ENCODE results near the gene CLCNKB.
A peak's percentile ranks its signal among the peaks of the same experiment; 100 is the strongest.
"Not testable (repeated sequence)": the region's sequence is repeated elsewhere in the genome, so short reads cannot be mapped to it uniquely, and the experiment has no call there.

Gene CLCNKB

DNA sequence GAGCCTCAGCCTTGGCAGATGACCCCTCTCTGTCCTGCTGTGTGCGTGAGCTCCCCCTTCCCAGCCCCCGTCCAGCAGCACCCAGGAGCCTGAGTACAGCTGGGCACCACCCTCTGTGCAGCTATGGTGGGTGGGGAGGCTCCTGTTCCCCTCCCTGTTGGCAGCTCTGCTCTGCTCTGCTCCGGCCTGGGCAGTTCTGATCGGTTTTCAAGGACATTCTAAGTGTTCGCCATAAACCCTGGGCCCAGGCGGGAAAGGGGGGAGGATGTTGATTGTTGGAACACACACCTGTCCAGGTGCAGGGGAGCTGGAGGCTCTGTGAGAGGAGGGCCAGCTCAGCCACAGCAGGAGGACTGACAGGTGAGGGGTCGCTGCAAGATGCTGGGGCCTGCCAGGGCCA, at the start of gene CLCNKB:
Gene CLCNKB (plus strand): TSS at position 262 of the 400 bp plus-strand sequence. CDS start 711 bp downstream, outside the sequence.
- intact Hi-C loops (cut with DNase I): no loop called here
- DNase-seq: no peak

- intact Hi-C loops (cut with DNase I): loop anchor here (10.0 kb wide), 2 partner anchors 109 to 199 kb away; no protein-coding TSS in a partner anchor
- no peak for DNase-seq
Observed at GRCh38 chr1:15994081-15994480, 49.5 kb upstream of the CLCNKB start.

DNA sequence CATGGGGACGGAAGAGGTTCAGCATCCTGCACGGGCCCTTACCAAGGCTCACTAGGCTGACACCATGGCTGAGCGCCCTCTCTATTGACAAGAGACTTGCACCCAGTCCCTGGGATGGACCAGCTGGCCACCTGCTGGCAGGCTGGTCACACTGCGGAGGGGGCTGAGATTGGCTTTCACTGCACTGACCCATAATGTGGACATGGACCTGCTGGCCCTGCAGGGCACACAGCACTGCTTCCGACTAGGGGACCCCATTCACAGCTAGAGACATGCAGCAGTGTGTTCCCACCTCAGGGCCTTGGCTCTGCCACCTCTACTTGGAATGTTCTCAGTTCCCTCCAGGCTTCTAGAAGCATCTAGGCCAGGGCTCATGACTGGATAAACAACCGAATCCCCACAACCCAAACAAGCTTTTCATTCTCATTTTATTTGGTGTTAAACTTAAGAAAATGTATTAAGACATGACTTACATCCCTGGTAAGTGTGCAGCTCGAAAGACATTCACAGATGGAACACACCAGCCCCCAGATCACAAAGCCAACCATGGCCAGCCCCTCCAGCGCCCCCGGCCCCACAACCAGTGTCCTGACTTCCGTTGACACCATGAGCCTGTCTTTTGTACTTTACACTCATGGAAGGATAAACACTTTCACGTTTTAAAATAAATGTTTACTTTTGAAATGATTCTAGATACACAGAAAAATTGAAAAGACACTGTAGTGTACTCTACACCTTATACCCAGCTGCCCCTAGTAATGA, 48.8 kb upstream of the CLCNKB start:
- DNase-seq: peak; percentile 44 to 93 (median 80)
- intact Hi-C loops (cut with DNase I): loop anchor here (10.0 kb wide), 2 partner anchors 110 to 200 kb away; no protein-coding TSS in a partner anchor

DNA sequence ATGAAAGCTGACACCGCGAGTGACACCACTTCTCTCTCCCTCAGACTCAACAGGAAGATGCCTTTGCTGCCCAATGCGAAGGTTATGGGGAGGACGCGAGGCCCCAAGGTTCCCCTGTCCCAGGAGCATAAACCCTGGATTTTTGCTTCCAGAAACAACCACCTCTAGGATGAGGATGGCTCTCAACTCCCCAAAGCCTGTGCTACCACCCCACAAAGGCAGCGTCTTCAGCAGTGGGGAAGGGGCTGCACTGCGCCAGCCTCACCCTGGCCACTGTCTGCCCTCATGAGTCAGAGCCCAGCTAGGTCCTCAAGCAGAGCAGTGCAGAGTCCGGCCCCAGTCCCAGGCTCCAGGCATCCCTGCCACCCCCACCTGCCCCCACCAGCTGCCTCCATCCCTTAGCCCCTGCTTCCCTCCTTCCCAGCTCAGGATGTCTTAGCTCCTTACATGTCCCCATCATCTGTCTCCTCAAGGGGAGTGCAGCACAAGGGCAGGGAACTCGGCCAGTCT, 46.5 kb upstream of the CLCNKB start:
- intact Hi-C loops (cut with DNase I): loop anchor here (10.0 kb wide), 2 partner anchors 112 to 202 kb away; no protein-coding TSS in a partner anchor
- DNase-seq: no peak

GRCh38 chr1:15997637-15998280, 45.8 kb upstream of the CLCNKB start:
- intact Hi-C loops (cut with DNase I): loop anchor here (10.0 kb wide), 2 partner anchors 113 to 203 kb away; no protein-coding TSS in a partner anchor
- DNase-seq: no peak

- no peak for DNase-seq
- intact Hi-C loops (cut with DNase I): loop anchor here (10.0 kb wide), 2 partner anchors 114 to 204 kb away; no protein-coding TSS in a partner anchor
Observed at GRCh38 chr1:15998929-15999328, 44.7 kb upstream of the CLCNKB start.

GRCh38 chr1:16001274-16001673, 42.3 kb upstream of the CLCNKB start:
- DNase-seq; intact Hi-C loops (cut with DNase I): not testable (repeated sequence)

GRCh38 chr1:16005597-16005996, 38.0 kb upstream of the CLCNKB start:
- intact Hi-C loops (cut with DNase I): no loop called here
- DNase-seq: no peak

GRCh38 chr1:16006010-16006409, 37.6 kb upstream of the CLCNKB start:
- intact Hi-C loops (cut with DNase I): no loop called here
- no peak for DNase-seq

DNA sequence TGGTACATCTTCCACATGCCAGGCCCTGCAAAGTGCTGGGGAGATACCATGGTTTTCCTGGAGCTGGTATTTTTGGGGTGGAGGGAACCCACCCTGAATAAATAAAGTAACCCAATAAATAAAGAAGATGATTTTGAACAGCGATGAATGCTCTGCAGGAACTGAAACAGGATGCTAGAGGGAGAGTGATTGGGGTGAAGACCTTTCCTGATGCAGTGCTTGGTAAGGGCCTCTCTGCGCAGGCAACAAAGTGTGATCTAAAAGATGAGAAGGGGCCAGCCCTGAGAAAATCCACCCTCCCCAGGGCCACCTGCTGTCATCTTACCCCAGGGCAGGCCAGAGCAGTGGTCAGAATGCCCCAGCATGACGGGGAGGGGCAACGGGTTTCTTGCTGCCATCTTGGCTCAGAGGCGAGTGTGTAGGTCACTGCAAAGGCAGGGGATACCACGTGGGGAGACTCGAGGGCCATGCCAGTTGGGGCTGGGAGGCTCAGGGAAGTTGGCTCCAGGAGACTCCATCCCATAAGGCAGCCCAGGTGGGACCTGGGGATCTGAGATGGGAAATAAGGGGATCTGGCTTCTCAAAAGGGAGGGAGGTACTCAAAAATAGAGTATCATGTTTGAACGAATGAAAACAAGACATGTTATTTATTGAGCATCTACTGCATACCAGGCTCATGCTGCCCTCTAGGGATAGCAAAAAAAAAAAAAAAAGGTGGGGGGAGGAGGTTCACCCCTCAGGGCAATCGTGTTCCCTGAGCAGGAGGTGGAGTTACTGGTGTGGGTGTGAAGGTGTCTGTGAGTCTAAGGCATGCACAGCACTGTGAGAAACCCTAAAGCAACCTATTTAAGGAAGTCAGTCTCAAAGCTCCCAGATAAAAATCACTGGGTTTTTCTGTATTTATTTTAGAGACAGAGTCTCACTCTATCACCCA, 36.8 kb upstream of the CLCNKB start:
- intact Hi-C loops (cut with DNase I): no loop called here
- DNase-seq: no peak

DNA sequence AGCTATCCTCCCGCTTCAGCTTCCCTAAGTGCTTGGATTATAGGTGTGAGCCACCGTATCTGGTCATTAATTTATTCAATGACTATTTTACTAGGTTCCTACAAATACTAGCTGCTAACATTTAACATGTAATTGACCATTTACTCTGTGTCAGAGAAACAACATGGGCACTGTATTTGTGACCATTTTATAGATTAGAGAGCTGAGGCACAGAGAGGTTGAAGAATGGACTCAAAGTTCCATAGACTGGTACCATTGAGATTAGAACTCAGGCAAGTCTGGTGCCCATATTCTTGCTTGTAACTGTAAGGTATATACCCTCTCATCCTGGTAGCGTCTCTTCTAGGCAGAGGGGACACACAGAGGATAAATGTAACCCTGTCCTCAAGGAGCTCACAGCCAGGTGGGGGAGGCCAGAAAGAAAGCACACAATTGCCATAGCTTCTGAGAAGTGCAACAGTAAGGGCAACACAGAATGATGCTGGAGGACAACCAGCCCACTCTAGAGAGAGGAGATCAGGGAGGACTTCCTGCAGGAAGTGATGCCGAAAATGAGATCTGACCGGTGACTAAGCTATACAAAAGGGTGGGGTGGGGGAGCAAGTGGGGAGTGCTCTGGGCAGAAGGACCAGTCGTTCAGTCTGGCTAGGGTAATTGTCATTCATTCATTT, 35.8 kb upstream of the CLCNKB start:
- intact Hi-C loops (cut with DNase I): loop anchor here (2.0 kb wide), 1 partner anchor 49 kb away; no protein-coding TSS in a partner anchor
- no peak for DNase-seq

- peak in 41 of 42 donors; percentile 65 to 93 (median 82) for DNase-seq
- intact Hi-C loops (cut with DNase I): loop anchor here (2.0 kb wide), 1 partner anchor 48 kb away; no protein-coding TSS in a partner anchor
Observed at GRCh38 chr1:16009030-16009460, 34.5 kb upstream of the CLCNKB start.

- DNase-seq: no peak
- intact Hi-C loops (cut with DNase I): loop anchor here (2.0 kb wide), 1 partner anchor 47 kb away; no protein-coding TSS in a partner anchor
Observed at GRCh38 chr1:16009678-16010077, 33.9 kb upstream of the CLCNKB start.

- intact Hi-C loops (cut with DNase I): no loop called here
- no peak for DNase-seq
Observed at GRCh38 chr1:16010837-16011236, 32.7 kb upstream of the CLCNKB start.

GRCh38 chr1:16011936-16012589, 31.5 kb upstream of the CLCNKB start:
- DNase-seq: no peak
- intact Hi-C loops (cut with DNase I): no loop called here

GRCh38 chr1:16012590-16013219, 30.9 kb upstream of the CLCNKB start:
- intact Hi-C loops (cut with DNase I): no loop called here
- peak in 5 of 42 donors; percentile 10 to 46 (median 15) for DNase-seq
